NCI-H510A (cell line): Measurements from ENCODE around the gene LPO.

Source experiments
- DNase-seq: peaks from one replicate; lab custom pipeline; 2025; lab: John Stamatoyannopoulos, UW

Gene LPO

GRCh38 chr17:58317421-58318064 lies 79.2 kb downstream of the LPO start:
- peak; percentile 34 for DNase-seq

- no peak for DNase-seq
These were observed 79.7 kb downstream of the LPO start for GRCh38 chr17:58318065-58318481.
